ENCODE data around the gene SDR42E1.

DNA sequence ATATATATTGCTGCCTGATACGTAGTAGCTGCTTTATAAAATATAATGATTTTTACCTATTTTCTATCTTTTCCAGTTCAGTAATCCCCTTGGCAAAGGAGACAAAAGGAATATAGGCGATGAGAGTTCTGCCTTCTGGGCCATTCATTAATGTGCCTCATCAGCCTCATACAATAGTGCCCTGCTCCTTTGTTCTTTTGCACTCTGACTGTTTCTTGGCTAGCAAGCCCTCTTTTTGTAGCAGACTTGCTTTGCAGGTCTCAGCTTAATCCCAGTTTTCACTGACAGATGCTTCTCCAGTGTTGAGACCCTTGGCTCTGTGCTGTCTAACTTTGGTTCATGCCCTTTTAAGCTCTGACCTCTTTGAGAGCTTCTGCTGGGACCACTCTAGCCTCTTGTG lies 34.2 kb upstream of the SDR42E1 start:
- TF ChIP-seq CTCF (IDR thresholded peaks at IDR 0.05): no peak
- no peak for TF ChIP-seq POLR2A (IDR thresholded peaks at IDR 0.05)
